GM21717 (cell line): ENCODE measurements around the gene LHFPL6.

Experiments used
- ATAC-seq: cut with Tn5 transposase; IDR thresholded peaks from one replicate; pipeline ENCODE4 v1.9.1; 2021; ENCODE audit warnings: mild to moderate bottlenecking, moderate library complexity; ENCODE audit not compliant: unreplicated experiment

LHFPL6 gene

DNA sequence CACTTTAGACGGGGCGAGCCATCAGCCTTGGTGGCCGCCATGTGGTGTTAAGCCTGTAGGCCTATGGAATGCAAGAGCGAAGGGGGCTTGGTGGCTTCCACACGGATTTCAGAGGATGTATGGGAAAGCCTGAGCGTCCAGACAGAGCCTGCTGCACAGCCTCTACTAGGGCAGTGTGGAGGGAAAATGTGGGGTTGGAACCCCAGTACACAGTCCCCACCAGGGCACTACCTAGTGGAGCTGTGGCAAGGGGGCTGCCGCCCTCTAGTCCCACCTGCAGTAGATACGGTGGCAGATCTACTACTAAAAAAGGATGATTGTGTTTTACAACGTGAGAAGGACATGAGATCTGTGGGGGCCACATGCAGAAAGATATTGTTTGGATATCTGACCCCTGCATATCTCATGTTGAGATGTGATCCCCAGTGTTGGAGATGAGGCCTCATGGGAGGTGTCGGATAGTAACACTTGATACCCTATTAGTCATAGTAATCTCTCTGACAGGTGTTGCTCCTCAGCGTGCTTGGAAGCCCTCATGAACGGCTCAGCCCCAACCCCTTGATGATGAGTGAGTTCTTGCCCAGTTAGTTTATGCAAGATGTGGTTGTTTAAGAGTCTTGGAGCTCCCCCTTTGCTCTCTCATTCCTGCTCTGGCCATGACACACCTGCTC is 45.6 kb downstream of the LHFPL6 start:
- no peak for ATAC-seq

DNA sequence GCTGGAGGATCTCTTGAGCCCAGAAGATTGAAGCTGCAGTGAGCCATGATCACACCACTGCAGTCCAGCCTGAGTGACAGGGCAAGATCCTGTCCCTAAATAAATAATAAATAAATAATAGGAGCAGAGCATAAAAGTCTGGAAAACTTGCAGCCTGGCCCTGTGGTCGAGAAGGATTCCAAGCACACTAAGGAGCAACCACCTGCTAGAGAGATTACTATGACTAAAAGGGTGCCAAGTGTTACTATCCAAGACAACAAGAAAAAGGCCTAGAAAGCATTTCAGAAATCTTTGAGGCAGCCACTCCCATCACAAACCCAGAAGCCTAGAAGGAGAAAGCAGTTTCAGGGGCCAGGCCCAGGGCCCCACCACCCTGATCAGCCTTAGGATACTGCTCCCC is 46.1 kb downstream of the LHFPL6 start:
- no peak for ATAC-seq

DNA sequence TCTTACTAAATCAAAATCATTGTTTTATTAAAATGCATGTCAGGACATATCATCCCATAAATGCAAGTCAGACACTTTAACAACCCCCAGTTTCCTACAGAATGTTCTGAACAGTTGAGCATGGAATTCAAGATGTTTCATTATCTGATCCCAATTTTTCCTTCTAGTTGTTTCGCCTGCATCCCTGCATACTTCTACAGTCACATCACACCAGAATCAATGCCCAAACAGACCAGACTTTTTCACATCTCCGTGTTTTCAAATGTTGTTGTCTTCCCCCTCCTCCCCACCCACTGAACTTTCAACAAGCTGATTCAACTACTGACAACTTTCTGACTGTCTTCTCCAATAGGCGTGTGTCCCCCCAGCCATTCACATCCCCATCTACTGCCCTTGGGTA is 48.6 kb downstream of the LHFPL6 start:
- no peak for ATAC-seq

DNA sequence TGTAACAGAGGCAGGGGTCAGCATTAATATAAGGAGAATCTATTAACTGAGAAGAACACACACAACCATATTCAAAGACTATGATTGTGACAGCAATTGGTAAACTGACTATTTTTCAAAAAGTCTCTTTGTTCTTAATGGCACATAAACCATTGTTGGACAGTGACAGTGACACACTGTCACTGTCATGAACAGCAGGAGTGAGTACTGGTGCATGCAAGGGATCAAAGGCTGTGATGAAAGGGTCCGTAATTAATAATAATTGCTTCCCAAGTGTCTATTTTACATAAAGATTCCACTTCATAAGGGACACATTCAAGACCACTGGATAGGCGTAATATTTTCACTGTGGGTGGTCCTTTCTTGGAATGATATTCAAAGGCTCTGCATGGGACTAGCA is 50.7 kb downstream of the LHFPL6 start:
- no peak for ATAC-seq

DNA sequence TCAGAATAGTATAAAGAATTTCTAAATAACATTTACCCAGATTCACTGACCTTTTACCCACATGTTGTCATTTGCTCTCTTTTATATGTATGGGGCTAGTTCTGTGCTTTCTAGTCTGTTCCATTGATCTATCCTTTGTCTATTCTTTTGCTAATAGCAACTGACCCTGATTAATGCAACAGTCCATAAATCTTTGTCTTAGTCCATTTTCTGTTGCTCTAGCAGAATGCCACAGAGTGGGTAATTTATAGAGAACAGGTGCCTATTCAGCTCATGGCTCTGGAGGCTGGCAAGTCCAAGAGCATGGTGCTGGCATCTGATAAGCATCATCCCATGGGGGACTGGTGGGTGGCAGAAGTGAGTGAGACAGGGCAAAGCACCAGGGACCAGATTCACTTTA is 52.1 kb downstream of the LHFPL6 start:
- no peak for ATAC-seq

DNA sequence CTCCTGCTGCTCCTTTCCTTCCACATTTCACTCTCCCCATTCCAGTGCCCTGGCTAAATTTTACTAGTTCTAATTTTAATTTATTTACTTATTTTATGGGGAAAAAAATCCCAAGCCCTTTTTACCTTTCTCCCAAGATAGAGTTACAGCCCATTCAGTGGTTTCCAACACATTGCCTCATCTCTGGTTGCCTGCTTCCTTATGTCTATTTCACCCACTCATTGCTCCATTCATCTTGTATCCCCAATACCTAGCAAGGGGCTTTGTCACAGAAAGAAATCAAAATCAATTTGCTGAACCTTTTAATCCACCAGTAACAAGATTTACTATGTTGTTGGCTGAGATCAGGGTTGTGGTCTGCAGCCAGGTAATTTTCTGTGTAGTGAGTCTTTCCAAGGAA is 55.9 kb downstream of the LHFPL6 start:
- no peak for ATAC-seq

DNA sequence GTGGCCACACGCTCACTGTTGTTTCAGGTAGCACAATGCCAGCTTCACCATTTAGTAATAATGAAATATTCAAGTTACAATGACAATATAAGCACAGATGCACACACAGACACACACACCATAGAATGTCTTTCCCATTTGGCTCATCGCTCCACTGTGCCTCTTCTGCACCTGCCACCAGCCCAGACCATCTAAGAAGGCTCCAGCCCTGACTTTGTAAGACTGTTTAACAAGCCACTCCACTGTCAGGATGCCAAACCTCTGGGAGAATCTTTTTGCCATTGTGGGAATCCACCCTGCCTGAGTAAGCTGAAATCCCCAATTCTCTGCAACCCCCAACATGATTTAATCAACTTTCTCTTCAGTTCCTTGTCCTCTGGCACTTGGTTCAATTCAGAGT is 60.6 kb downstream of the LHFPL6 start:
- no peak for ATAC-seq

DNA sequence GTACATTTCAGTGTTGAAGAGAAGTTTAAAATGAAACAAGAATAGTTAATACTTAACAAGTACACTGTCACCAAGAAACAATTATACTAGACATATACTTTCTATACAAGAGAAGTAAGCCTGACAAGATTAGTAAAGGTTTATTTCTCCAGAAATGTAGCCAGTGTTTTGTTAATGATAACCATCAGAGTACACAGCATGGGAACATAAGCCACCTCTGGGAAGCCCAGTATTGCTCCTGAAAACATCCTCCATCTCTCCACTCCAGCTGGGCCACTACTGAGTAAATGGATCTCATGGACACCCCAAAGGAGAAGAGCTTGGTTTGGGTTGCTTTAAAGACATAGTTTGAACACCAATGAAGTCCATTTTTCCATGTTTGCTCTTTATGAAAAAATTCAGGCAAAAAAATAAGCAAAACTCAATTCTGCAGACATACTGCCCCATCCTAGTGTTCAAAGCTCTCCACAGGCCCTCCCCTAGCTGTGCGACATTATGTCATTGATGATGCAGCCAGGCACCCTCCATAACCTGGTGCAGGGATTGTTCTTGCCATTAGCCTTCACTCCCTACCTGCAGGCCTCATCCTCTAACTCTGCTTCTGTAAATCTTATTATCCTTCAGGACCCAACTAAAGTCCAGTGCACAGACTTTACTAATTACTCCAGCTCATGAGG is 61.9 kb downstream of the LHFPL6 start:
- no peak for ATAC-seq

DNA sequence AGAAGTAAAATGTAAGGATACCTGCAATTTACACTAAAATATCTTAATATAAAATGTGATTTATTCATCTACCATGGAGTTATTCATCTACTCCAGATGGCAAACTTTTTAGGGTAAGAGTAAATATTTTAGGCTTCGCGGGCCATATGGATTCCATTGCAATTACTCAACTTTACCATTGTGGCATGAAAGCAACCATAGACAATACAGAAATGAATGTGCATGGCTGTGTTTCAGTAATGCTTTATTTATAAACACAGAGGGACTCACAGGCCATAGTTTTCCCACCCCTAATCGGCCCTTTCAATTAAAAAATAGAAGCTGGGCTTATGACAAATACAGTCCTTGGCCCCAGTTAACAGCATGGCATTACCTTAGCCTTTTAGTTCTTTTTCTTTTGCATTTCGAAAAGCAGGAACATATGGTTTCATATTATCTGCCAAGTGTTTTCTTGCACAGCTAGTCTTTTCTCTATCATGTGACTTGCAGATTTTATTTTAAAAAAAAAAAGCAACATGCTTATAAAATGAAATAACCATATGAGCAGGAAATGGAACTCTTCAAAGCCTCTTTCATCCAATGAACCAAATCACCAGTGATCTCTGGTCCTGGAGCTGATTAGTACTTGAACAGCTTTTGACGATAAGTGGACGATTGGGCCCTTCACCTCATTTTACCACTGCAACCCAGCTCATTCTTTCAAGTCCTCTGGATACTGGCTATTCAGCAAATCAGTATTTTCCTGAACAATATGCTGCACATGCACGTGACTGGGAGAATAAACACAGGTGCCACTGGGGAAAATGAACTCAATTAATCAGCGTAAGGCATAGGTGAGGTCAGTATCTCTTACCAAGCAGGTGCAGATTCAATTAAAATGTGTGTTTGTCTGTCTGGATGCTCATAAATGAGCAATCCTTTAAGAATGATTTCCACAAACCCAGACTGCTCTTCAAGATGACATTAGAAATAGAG is 63.9 kb downstream of the LHFPL6 start:
- ATAC-seq = no peak

DNA sequence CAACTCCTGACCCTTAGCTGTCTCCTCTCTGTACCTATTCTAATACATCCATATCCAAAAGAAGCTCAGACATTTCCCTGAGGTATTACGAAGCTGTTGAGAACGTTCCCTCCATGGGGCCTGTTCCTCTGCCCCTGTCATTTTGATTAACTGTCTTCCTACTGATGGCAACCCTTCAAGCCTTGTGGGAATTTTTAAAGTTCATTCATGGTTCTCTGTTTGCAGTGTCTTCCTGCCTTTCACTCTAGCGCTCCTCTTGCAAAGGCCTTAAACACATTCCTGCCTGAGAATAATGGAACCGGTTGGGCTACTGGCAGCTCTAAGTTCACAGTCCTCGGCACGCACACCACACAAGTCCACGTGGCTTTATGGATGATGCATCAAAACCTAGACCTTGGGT is 66.1 kb downstream of the LHFPL6 start:
- ATAC-seq = no peak

DNA sequence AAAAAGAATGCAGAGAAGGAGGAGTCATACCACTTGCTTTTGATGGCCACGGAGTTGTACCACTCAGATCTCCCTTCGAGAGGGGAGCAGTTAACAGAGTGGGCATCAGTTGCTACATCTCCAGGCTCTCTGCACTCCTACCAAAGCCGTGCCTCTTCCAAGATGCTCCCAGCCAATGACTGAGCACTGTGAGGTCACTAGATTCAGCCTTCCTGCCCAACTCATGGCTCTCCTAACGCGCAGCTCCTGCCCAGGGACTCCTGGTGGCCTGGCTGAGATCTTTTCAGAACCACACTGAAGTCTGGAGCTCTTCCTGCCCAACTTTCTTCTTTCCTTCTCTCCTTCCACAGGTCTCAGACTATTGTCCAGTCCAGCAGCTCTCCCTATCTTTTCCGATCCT is 66.7 kb downstream of the LHFPL6 start:
- ATAC-seq = no peak

DNA sequence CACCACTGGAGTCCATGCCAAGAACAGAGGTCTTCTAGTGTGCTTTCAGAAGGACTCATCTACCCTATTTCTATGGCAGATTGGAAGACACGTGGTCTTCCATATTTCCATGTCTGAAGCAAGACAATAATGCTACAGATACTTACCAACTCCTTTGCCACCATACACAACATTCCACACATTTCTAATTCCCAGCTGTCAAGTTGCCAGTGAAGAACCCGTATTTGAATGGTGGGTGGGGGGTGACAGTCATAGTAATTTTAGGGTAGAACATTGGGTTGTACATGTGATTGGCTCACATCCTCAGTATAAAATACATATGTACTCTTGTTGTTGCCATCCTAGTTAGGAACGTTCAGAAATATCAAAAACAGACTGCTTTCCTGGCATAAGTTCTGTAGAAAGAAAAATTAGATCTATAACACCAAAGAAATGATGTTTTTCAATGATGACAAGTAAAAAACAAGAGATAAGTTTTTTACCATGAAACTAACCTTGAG is 69.3 kb downstream of the LHFPL6 start:
- no peak for ATAC-seq

DNA sequence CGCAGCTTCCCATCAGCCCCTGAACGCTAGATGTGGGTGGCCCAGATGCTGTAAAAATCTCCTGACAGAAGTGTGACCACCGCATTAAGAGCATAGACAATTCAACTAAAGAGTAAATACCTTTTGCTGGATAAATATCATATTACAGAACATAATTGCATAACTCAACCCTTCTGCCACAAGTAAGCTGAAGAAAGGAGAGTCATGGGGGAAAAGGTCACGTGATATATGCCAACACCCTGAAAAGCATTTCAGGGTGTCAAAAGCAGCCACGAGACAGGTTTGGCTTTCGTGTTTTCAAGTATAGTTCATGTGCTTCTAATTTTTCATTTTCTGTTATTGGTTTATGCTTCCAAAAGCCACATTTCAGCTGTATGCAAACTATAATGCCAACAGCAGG is 71.3 kb downstream of the LHFPL6 start:
- no peak for ATAC-seq

DNA sequence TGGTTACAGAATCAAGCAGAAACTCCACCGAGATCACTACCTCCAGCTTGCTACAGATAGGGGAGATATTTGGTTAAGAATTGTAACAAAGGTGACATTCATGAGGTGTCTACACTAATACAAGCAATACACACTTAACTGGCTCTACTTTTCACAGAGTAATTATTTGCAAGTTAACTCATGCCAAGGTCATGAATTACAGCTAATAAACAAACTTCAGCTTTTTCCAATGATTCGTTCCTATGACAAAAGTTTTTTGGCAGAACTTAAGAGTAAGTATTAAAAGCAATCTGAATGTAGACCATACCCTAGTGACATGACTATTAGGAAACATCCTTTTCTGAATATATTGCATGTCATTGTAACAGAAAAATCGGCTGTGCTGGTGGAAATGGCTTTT is 72.1 kb downstream of the LHFPL6 start:
- ATAC-seq = no peak

DNA sequence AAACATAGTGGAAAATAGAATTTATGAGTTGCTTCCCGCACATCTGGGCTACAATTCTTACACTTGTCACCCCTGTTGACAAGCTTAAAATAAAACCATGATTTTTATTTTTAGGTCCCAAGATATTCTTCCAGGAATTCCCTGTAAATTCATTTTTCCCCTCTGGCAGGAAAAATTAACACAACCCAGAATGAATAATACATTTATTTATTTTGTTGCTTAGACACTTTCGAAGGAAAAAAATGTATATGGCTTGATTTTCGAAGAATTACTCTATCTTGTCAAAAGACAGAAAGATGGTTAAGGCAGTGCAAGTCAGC is 74.4 kb downstream of the LHFPL6 start:
- no peak for ATAC-seq

DNA sequence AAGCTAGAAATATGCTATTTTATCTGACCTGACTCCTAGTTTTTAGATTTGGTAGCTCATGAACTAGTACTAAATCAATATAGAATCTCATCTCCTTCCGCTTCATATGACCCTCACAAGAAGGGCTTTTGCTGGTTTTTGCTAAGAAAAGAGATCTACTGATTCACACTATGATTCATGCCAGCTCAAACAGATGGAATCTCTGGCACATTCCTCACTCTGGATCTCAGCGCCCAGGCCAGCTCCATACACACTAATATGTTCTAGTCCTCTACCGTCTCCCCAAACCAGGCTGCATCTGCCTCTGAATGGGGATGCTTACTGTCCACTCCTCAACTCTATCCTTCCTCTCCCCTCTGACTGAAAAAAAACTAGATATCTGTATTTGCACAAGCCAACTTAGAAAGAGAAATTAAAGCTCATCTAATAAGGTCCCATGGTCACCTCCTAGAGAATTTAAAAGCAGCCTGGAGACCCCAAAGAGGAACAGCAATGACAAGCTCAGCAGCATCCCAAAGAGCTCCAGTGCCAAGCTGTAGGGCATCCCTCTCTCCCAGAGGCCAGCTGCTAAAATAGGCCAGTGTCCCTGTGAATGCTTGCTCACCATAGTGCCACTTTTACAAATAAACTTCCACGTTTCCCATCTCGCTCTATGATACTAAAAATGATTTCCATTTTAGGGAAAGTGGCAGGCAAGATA is 74.9 kb downstream of the LHFPL6 start:
- no peak for ATAC-seq

DNA sequence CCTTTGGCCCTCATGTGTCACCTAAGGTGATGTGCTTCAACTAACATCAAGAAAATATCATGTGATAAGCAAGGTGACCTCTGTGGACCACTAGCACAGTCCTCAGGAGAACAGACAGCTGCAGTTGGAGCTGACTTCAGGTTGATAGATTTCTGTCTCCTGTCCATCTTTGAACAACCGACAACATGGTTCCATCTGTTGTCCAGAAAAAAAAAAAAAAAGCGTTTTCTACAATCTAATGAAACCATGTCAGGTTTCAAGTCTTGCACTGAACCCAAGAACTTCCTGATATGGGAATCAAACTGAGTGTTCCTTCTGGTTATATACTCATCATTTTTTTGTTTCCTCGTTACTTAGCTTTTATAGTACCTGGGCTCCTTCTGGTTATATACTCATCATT is 75.7 kb downstream of the LHFPL6 start:
- ATAC-seq = no peak

DNA sequence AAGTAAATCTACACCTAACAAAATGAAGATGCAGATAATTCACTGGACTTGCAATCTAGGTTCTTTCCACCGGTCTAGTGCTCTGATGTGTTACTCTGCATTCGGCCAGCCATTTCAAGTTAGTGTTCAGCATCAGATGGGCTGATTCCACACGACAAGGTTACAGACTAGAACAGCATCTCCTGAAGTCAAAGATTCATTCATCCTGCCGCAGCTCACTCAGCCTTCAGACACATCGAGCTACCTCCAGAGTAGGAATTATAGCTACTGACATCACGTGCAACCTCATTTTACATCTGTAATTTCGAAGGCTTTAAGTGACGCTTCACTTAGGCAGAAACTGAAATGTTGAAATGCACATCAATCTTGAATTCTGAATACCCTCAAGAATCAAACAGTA is 76.5 kb downstream of the LHFPL6 start:
- ATAC-seq = no peak

DNA sequence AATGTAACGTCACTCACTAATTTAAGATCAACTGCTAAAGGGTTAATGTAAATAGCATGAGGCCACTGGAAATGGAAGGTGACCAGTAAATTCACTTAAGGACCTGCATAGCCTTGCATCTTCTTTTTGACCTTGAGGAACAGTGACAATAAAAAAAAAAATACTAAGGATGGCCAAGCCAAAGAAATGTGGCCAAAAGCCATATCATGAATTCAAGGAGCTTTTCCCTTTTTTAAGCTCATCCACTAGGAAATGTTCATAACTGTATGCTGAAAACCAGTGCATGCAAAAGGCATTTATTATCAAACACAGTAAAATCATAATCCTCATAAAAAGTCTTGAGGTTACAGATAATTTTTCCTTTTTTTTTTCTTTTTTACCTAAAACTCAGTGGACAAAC is 77.5 kb downstream of the LHFPL6 start:
- no peak for ATAC-seq

DNA sequence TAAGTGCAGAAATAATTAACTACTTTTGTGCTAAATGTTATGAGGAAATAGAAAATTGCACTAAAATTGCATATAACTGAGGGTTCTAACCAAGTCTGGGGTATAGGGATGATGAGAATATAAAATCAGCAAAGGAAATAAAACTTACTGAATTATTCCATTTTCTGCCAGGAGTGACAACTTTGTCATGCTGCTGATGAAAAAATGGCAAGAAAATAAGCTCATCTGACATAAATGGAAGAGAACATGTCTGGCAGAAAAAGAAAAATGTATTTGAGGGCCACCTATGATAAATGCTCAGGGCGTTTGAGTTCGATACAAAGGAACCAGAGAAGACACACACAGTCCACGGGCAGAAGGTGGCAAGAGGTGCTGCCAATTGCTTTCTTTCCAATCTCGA is 78.2 kb downstream of the LHFPL6 start:
- no peak for ATAC-seq

DNA sequence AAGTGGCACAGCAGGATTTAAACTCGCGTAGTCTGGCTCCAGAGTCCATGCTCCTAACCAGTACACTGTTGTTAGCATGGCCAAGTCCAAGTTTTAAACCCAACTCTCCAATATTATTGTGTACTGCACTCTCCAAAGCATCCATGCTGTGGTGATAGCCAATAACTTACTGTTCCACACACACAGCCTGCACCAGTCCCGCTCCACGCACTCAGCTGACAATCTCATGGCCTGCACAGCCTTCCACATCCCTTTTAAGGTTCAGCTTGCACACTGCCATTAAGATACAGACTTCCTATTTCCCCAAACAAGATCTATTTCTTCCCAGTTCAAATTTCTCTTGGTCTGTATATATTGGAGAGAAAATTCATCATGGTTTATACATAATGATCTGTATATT is 80.7 kb downstream of the LHFPL6 start:
- no peak for ATAC-seq
